Epithelial cell of esophagus (primary cell): ENCODE measurements around the gene ARPP21.

Experiments
- DNase-seq: peaks from one replicate; pipeline ENCODE4 v3.0.0; 2010; ENCODE audit warnings: low read depth
- H3K4me3 ChIP-seq: 2 replicates; pipeline ENCODE4 v1.5.1; 2011; ENCODE audit warnings: mild to moderate bottlenecking, low read length, control low read depth
- CTCF ChIP-seq: IDR thresholded peaks from 2 replicates; pipeline ENCODE4 v1.5.1; 2011; ENCODE audit warnings: low read depth, mild to moderate bottlenecking, low read length, control low read depth, inconsistent platforms; ENCODE audit not compliant: insufficient read depth; ENCODE audit errors: missing control alignments

Gene ARPP21

DNA sequence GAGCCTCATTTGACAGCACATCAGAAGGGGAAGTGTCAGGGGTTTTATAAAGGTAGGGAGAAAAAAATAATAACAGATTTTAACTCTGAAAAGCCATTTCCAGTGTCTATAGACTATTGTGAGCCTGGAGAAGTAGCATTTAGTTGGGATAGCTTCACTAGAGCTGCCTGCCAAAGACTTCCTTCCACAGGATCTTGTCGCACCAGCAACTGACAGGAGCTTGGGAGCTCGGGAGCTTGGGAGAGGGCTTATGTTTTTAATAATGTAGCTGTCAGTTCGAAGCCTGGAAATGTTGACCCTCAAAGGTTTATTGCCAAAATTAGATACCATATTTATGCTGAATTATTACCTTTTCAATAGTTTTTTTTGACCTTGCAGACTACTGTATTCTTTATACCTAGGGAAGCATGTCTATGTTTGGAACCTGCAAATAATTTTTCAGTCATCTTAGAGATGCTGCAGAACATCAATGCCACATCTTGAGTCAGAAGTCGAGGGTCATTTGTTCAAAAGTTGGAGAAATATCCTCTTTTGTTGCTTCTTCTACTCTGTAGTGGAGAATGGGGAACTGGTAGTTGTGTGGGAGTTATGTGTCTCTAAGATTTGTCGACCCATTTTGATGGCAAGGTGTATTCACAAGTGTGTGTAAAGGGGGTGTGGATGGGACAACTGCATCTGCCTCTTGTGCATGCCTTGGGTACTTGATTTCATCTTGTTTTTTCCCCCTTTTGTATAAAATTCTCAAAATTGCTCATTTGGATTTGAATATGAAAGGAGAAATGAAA lies 41.7 kb downstream of the ARPP21 start:
- H3K4me3 ChIP-seq, result no peak overlapping the region
- no peak for TF ChIP-seq CTCF
- no peak for DNase-seq

DNA sequence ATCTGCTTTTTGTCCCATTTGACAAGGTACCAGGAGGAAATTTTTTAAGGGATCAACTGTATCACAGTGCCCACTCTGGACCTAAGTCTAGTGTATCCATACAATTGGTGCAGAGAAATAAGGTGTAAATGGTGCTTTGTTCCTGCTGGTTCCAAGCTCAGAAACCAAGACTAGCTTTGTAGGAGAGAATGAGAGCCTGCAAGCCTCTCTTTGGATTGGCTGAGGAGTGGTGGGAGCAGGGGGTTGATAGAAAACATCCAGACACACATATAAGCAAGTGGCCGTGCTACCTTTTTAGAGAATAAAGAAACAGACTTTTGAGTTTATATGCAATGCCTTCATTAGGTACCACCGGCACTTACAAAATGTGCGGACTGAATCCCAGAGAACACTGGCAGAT lies 45.8 kb downstream of the ARPP21 start:
- no peak for DNase-seq
- TF ChIP-seq CTCF, result no peak
- H3K4me3 ChIP-seq, result no peak overlapping the region

DNA sequence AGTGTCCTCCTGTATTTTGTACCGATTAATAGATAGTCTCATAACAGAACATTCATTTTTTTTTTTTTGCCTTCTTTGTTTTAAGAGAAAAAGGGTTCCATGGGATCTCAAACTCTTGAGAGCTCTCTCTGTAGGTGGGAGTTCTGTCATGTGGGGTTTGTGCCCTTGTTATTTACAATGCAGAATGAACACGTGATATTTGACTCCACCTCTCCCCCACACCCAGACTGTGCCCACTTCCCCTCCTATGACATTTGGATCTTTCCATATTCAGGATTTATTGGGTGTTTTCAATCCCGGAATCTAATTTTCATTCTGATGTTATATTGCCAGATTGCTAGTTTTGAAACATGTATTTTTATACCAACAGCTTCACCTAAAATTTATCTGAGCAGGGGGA lies 49.5 kb downstream of the ARPP21 start:
- H3K4me3 ChIP-seq, result no peak overlapping the region
- no peak for DNase-seq
- TF ChIP-seq CTCF, result no peak

DNA sequence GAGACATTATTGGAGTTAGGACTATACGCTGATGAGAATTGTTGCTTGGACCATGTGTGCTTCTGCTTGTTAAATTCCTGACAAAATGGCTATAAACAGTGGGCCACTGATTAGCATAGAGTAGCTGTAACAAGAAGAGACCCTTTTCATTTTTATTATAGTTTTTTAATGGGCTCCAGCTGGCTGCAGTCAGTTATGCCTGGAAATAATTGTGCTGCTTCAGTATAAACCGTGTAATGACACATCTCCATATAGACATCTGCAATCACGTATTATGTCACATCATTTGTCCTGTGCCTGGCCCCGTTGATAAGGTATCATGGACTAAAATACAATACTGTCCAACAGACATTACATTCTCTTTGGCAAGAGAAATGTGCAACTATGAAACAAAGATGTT lies 50.9 kb downstream of the ARPP21 start:
- TF ChIP-seq CTCF, result no peak
- no peak overlapping the region for H3K4me3 ChIP-seq
- DNase-seq, result no peak

GRCh38 chr3:35705904-35706303 lies 66.6 kb downstream of the ARPP21 start:
- no peak for DNase-seq
- no peak for TF ChIP-seq CTCF
- no peak overlapping the region for H3K4me3 ChIP-seq

DNA sequence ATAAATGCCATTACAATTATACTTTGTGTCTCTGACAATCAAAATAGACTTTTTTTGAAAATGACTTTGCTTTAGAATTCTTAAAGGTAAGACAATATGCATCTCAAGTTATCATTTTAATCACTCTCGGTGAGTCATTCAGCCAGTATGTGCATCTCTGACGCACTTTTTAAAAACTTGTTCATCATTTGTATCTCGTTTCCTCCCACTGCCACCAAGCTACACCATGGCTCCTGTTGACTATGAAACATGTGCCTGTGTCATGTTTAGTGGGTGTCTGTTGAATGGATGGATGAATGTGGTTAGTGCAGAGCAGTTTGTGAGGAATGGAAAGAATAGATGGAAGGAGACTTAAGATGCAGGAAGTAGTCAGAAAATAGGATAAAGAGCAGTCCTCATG lies 68.6 kb downstream of the ARPP21 start:
- no peak for TF ChIP-seq CTCF
- H3K4me3 ChIP-seq, result no peak overlapping the region
- no peak for DNase-seq
